ENCODE measurements around the gene MAL.

The MAL gene

GRCh38 chr2:95050385-95051300 lies 25.1 kb downstream of the MAL start:
- no peak for DNase-seq (ENCODE audit: low read depth)
- H3K4me3 ChIP-seq (ENCODE audit: low read length), result no peak overlapping the region
- TF ChIP-seq, protein P1, sequence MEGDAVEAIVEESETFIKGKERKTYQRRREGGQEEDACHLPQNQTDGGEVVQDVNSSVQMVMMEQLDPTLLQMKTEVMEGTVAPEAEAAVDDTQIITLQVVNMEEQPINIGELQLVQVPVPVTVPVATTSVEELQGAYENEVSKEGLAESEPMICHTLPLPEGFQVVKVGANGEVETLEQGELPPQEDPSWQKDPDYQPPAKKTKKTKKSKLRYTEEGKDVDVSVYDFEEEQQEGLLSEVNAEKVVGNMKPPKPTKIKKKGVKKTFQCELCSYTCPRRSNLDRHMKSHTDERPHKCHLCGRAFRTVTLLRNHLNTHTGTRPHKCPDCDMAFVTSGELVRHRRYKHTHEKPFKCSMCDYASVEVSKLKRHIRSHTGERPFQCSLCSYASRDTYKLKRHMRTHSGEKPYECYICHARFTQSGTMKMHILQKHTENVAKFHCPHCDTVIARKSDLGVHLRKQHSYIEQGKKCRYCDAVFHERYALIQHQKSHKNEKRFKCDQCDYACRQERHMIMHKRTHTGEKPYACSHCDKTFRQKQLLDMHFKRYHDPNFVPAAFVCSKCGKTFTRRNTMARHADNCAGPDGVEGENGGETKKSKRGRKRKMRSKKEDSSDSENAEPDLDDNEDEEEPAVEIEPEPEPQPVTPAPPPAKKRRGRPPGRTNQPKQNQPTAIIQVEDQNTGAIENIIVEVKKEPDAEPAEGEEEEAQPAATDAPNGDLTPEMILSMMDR (conservative IDR thresholded peaks at IDR 0.05; ENCODE audit: low read length), result no peak

DNA sequence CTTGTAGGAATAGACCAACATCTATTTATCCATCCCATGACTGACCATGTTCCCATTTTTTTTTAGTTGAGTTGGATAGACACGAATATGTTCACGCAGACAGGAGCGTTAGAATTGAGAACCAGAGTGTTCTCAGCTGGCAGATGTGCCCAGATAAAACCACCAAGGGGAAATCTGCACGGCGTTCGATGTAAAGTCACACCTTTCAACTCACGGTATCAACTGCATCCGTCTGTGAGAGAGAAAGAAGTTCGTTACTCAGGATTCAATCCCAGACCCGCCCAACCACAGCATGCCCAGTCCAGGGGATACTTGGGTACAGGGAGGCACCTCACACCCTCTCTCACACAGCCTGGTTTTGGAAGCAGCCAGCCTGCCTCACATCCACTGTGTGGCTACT lies 26.1 kb downstream of the MAL start:
- no peak for DNase-seq (ENCODE audit: low read depth)
- TF ChIP-seq, protein P1 (conservative IDR thresholded peaks at IDR 0.05; ENCODE audit: low read length), result no peak

DNA sequence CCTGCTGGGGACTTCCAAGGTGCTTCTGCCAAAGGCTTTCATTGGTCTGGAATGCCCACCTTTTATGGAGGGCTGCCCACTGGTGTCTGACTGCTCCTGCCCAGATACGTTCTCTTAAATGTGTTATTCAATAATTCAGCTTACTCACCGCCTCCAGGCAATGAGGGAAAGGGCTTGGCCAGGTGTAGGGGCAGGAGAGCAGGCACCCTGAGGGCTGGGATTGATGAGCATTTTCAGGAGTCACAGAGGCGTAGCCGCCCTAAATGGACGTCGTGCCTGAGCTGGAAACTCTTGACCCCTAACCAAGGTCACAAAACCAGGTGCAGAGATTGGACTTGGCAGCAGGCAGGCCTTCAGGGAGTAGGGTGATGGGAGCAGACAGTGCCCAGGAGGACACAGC lies 26.8 kb downstream of the MAL start:
- no peak overlapping the region for H3K4me3 ChIP-seq (ENCODE audit: low read length)
- TF ChIP-seq, protein P1 (conservative IDR thresholded peaks at IDR 0.05; ENCODE audit: low read length), result no peak
- no peak for DNase-seq (ENCODE audit: low read depth)

More for the DNA sequence above, 26.1 kb downstream of the MAL start:
- H3K4me3 ChIP-seq (ENCODE audit: low read length), result no peak overlapping the region

DNA sequence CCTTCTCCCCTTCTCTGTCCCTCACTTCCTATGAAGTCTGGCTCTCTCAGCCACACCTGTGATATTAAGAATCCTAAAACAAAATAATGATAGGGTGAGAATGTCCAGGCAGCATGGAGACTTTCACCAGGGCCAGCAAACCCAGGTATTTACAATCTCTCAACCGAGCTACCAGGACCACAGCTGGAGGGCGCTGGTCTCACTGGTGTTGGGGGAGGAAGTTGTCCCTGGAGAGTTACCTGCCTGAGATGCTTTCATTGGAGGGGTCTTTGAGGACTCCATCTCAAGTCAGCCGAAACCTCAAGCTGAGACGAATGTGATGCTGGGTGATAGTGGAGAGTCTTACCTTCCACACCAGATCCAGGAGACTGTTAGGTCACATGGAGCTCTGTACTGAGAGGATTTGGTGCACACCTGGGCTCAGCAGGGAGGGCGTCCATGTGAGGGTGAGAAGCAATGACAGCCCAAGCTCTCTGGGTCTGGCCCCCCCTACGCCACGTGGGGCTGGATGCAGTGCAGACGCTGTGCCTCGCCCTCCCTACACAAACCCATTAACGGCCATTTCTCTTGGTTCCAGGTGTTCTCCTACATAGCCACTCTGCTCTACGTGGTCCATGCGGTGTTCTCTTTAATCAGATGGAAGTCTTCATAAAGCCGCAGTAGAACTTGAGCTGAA lies 27.4 kb downstream of the MAL start:
- TF ChIP-seq, protein P1 (conservative IDR thresholded peaks at IDR 0.05; ENCODE audit: low read length), result no peak
- H3K4me3 ChIP-seq (ENCODE audit: low read length), result no peak overlapping the region
- DNase-seq (ENCODE audit: low read depth), result no peak

GRCh38 chr2:95053543-95053942 lies 28.0 kb downstream of the MAL start:
- DNase-seq (ENCODE audit: low read depth), result no peak
- no peak overlapping the region for H3K4me3 ChIP-seq (ENCODE audit: low read length)
- TF ChIP-seq, protein P1 (conservative IDR thresholded peaks at IDR 0.05; ENCODE audit: low read length), result no peak

- H3K4me3 ChIP-seq (ENCODE audit: low read length), result no peak overlapping the region
- no peak for DNase-seq (ENCODE audit: low read depth)
- TF ChIP-seq, protein P1 (conservative IDR thresholded peaks at IDR 0.05; ENCODE audit: low read length), result no peak
Measured at GRCh38 chr2:95054016-95054415, 28.5 kb downstream of the MAL start.
